Urothelium cell line (cell line): Measurements from ENCODE around the gene MCC.
"Not testable (repeated sequence)": the region's sequence is repeated elsewhere in the genome, so short reads cannot be mapped to it uniquely, and the experiment has no call there.

Source experiments
- DNase-seq: peaks from one replicate; pipeline ENCODE4 v3.0.0; 2011; ENCODE audit warnings: low spot score, mixed read lengths
- FAIRE-seq: peaks from 2 replicates; lab custom pipeline; 2011; peaks lifted over from hg19 to GRCh38; lab: Jason Lieb, UNC

Gene MCC

GRCh38 chr5:113092683-113093082 is 395.6 kb downstream of the MCC start:
- no peak for FAIRE-seq
- DNase-seq: no peak

GRCh38 chr5:113091622-113092021 is 396.6 kb downstream of the MCC start:
- FAIRE-seq (no peak), DNase-seq (no peak)

- DNase-seq (no peak), FAIRE-seq (no peak)
Observed at GRCh38 chr5:113090336-113091106, 397.7 kb downstream of the MCC start.

GRCh38 chr5:113089653-113090335 is 398.5 kb downstream of the MCC start:
- no peak for DNase-seq
- FAIRE-seq: no peak

- FAIRE-seq (no peak), DNase-seq (no peak)
Observed at GRCh38 chr5:113087976-113088514, 400.2 kb downstream of the MCC start.

GRCh38 chr5:113085880-113086409 is 402.3 kb downstream of the MCC start:
- DNase-seq: no peak
- no peak for FAIRE-seq

GRCh38 chr5:113085084-113085414 is 403.2 kb downstream of the MCC start:
- FAIRE-seq: no peak
- no peak for DNase-seq

- no peak for DNase-seq
- no peak for FAIRE-seq
Observed at GRCh38 chr5:113084402-113085083, 403.7 kb downstream of the MCC start.

- FAIRE-seq: no peak
- no peak for DNase-seq
Observed at GRCh38 chr5:113083481-113083880, 404.8 kb downstream of the MCC start.

- no peak for FAIRE-seq
Observed at GRCh38 chr5:113082547-113082905, 405.7 kb downstream of the MCC start.

GRCh38 chr5:113081881-113082546 is 406.2 kb downstream of the MCC start:
- FAIRE-seq (peak; percentile 53), DNase-seq (peak; percentile 67)

More at GRCh38 chr5:113082547-113082905, 405.7 kb downstream of the MCC start:
- no peak for DNase-seq

- DNase-seq: no peak
- FAIRE-seq: no peak
Observed at GRCh38 chr5:113081091-113081839, 407.0 kb downstream of the MCC start.

GRCh38 chr5:113076649-113077048 is 411.6 kb downstream of the MCC start:
- not testable (repeated sequence) for FAIRE-seq, DNase-seq

- DNase-seq: no peak
- FAIRE-seq: no peak
Observed at GRCh38 chr5:113075019-113075418, 413.2 kb downstream of the MCC start.

GRCh38 chr5:113073629-113074034 is 414.6 kb downstream of the MCC start:
- DNase-seq: not testable (repeated sequence)

GRCh38 chr5:113071401-113071800 is 416.9 kb downstream of the MCC start:
- FAIRE-seq: no peak
- no peak for DNase-seq

More at GRCh38 chr5:113073629-113074034, 414.6 kb downstream of the MCC start:
- not testable (repeated sequence) for FAIRE-seq

GRCh38 chr5:113070901-113071300 is 417.4 kb downstream of the MCC start:
- FAIRE-seq: no peak

GRCh38 chr5:113068559-113068958 is 419.7 kb downstream of the MCC start:
- FAIRE-seq (no peak), DNase-seq (no peak)

More at GRCh38 chr5:113070901-113071300, 417.4 kb downstream of the MCC start:
- DNase-seq: no peak

- FAIRE-seq (no peak), DNase-seq (no peak)
Observed at GRCh38 chr5:113067635-113068344, 420.5 kb downstream of the MCC start.
